Measurements from ENCODE around the gene ZFAND6.
"Not testable (repeated sequence)": the region's sequence is repeated elsewhere in the genome, so short reads cannot be mapped to it uniquely, and the experiment has no call there.

ZFAND6 gene

GRCh38 chr15:80115021-80115420 lies 55.5 kb downstream of the ZFAND6 start:
- H3K9me3 ChIP-seq, result no peaks in the 10 kb centered on the region
- no peak overlapping the region for H3K4me3 ChIP-seq
- in situ Hi-C loops (cut with MboI; ENCODE audit: low sequenced_read_pairs), result no loop called here
- H3K27me3 ChIP-seq (ENCODE audit: low read depth), result no peaks in the 10 kb centered on the region
- peaks cover 23% of the 10 kb centered on the region for H3K4me1 ChIP-seq
- no peaks in the 10 kb centered on the region for H3K36me3 ChIP-seq (replicated peaks)
- peak in 1 of 2 experiments; percentile 57 for DNase-seq (ENCODE audit: low spot score in 2 of 2)

- no peak overlapping the region for H3K4me3 ChIP-seq
- no peak for DNase-seq (ENCODE audit: low spot score in 2 of 2)
- H3K27me3 ChIP-seq (ENCODE audit: low read depth), result no peaks in the 10 kb centered on the region
- peaks cover 18% of the 10 kb centered on the region for H3K4me1 ChIP-seq
- H3K9me3 ChIP-seq, result no peaks in the 10 kb centered on the region
- H3K36me3 ChIP-seq (replicated peaks), result peaks cover 15% of the 10 kb centered on the region
- in situ Hi-C loops (cut with MboI; ENCODE audit: low sequenced_read_pairs), result no loop called here
Observed at GRCh38 chr15:80118956-80119355, 59.5 kb downstream of the ZFAND6 start.

GRCh38 chr15:80120636-80121035 lies 61.2 kb downstream of the ZFAND6 start:
- in situ Hi-C loops (cut with MboI; ENCODE audit: low sequenced_read_pairs), result no loop called here
- Histone ChIP-seq H3K36me3 (replicated peaks) (peaks cover 26% of the 10 kb centered on the region), H3K4me3 (no peak overlapping the region), H3K27me3 (ENCODE audit: low read depth) (no peaks in the 10 kb centered on the region), H3K9me3 (no peaks in the 10 kb centered on the region), H3K4me1 (peaks cover 1% of the 10 kb centered on the region)
- no peak for DNase-seq (ENCODE audit: low spot score in 2 of 2)

GRCh38 chr15:80121546-80121945 lies 62.1 kb downstream of the ZFAND6 start:
- Histone ChIP-seq H3K4me3 (no peak overlapping the region), H3K9me3 (no peaks in the 10 kb centered on the region), H3K36me3 (replicated peaks) (peaks cover 34% of the 10 kb centered on the region), H3K27me3 (ENCODE audit: low read depth) (no peaks in the 10 kb centered on the region), H3K4me1 (no peaks in the 10 kb centered on the region; the same call in 1 of the 2 replicates)
- peak in 1 of 2 experiments; percentile 50 for DNase-seq (ENCODE audit: low spot score in 2 of 2)
- in situ Hi-C loops (cut with MboI; ENCODE audit: low sequenced_read_pairs), result no loop called here

- H3K4me1 ChIP-seq, result no peaks in the 10 kb centered on the region; the same call in 1 of the 2 replicates
- in situ Hi-C loops (cut with MboI; ENCODE audit: low sequenced_read_pairs), result no loop called here
- peaks cover 34% of the 10 kb centered on the region for H3K36me3 ChIP-seq (replicated peaks)
- no peak overlapping the region for H3K4me3 ChIP-seq
- no peaks in the 10 kb centered on the region for H3K27me3 ChIP-seq (ENCODE audit: low read depth)
- DNase-seq (ENCODE audit: low spot score in 2 of 2), result no peak
- H3K9me3 ChIP-seq, result no peaks in the 10 kb centered on the region
Observed at GRCh38 chr15:80123034-80123433, 63.6 kb downstream of the ZFAND6 start.

GRCh38 chr15:80127253-80127652 lies 67.8 kb downstream of the ZFAND6 start:
- H3K4me1 ChIP-seq; H3K9me3 ChIP-seq; H3K4me3 ChIP-seq; DNase-seq (ENCODE audit: low spot score in 2 of 2); H3K27me3 ChIP-seq (ENCODE audit: low read depth); in situ Hi-C loops (cut with MboI; ENCODE audit: low sequenced_read_pairs): not testable (repeated sequence)
- H3K36me3 ChIP-seq (replicated peaks), result peaks cover 32% of the 10 kb centered on the region

GRCh38 chr15:80127911-80128310 lies 68.4 kb downstream of the ZFAND6 start:
- in situ Hi-C loops (cut with MboI; ENCODE audit: low sequenced_read_pairs), result no loop called here
- H3K4me3 ChIP-seq, result no peak overlapping the region
- no peaks in the 10 kb centered on the region for H3K9me3 ChIP-seq

GRCh38 chr15:80132382-80132781 lies 72.9 kb downstream of the ZFAND6 start:
- no peak for DNase-seq (ENCODE audit: low spot score in 2 of 2)
- peaks cover 16% of the 10 kb centered on the region for H3K36me3 ChIP-seq (replicated peaks)
- H3K4me3 ChIP-seq, result no peak overlapping the region
- in situ Hi-C loops (cut with MboI; ENCODE audit: low sequenced_read_pairs), result no loop called here
- no peaks in the 10 kb centered on the region for H3K27me3 ChIP-seq (ENCODE audit: low read depth)
- H3K9me3 ChIP-seq, result no peaks in the 10 kb centered on the region
- H3K4me1 ChIP-seq, result no peaks in the 10 kb centered on the region

More at GRCh38 chr15:80127911-80128310, 68.4 kb downstream of the ZFAND6 start:
- Histone ChIP-seq H3K4me1 (no peaks in the 10 kb centered on the region), H3K27me3 (ENCODE audit: low read depth) (no peaks in the 10 kb centered on the region), H3K36me3 (replicated peaks) (peaks cover 30% of the 10 kb centered on the region)
- DNase-seq (ENCODE audit: low spot score in 2 of 2), result no peak

- Histone ChIP-seq H3K36me3 (replicated peaks) (peaks cover 16% of the 10 kb centered on the region), H3K4me3 (no peak overlapping the region), H3K9me3 (no peaks in the 10 kb centered on the region), H3K4me1 (no peaks in the 10 kb centered on the region), H3K27me3 (ENCODE audit: low read depth) (no peaks in the 10 kb centered on the region)
- DNase-seq (ENCODE audit: low spot score in 2 of 2), result no peak
- in situ Hi-C loops (cut with MboI; ENCODE audit: low sequenced_read_pairs), result no loop called here
Observed at GRCh38 chr15:80136854-80137253, 77.4 kb downstream of the ZFAND6 start.

- H3K36me3 ChIP-seq (replicated peaks), result peaks cover 9% of the 10 kb centered on the region
- H3K4me1 ChIP-seq, result 0 out of 2 replicates have a peak, but pooled peaks cover 2% of the 10 kb centered on the region
- no peak overlapping the region for H3K4me3 ChIP-seq
- in situ Hi-C loops (cut with MboI; ENCODE audit: low sequenced_read_pairs), result no loop called here
- DNase-seq (ENCODE audit: low spot score in 2 of 2), result no peak
- no peaks in the 10 kb centered on the region for H3K27me3 ChIP-seq (ENCODE audit: low read depth)
- no peaks in the 10 kb centered on the region for H3K9me3 ChIP-seq
Observed at GRCh38 chr15:80138961-80139360, 79.5 kb downstream of the ZFAND6 start.

- Histone ChIP-seq H3K27me3 (ENCODE audit: low read depth) (no peaks in the 10 kb centered on the region), H3K9me3 (no peaks in the 10 kb centered on the region), H3K4me3 (no peak overlapping the region), H3K4me1 (0 out of 2 replicates have a peak, but pooled peaks cover 2% of the 10 kb centered on the region), H3K36me3 (replicated peaks) (no peaks in the 10 kb centered on the region; the same call in 1 of the 2 replicates)
- DNase-seq (ENCODE audit: low spot score in 2 of 2), result no peak
- in situ Hi-C loops (cut with MboI; ENCODE audit: low sequenced_read_pairs), result no loop called here
Observed at GRCh38 chr15:80140909-80141308, 81.4 kb downstream of the ZFAND6 start.

GRCh38 chr15:80141916-80142598 lies 82.6 kb downstream of the ZFAND6 start:
- DNase-seq (ENCODE audit: low spot score in 2 of 2), result no peak
- no peaks in the 10 kb centered on the region for H3K27me3 ChIP-seq (ENCODE audit: low read depth)
- no peak overlapping the region for H3K4me3 ChIP-seq
- H3K36me3 ChIP-seq (replicated peaks), result no peaks in the 10 kb centered on the region; the same call in 1 of the 2 replicates
- in situ Hi-C loops (cut with MboI; ENCODE audit: low sequenced_read_pairs), result no loop called here
- H3K4me1 ChIP-seq, result 0 out of 2 replicates have a peak, but pooled peaks cover 2% of the 10 kb centered on the region
- H3K9me3 ChIP-seq, result no peaks in the 10 kb centered on the region

GRCh38 chr15:80142646-80143045 lies 83.2 kb downstream of the ZFAND6 start:
- H3K4me1 ChIP-seq, result 0 out of 2 replicates have a peak, but pooled peaks cover 2% of the 10 kb centered on the region
- H3K9me3 ChIP-seq, result no peaks in the 10 kb centered on the region
- DNase-seq (ENCODE audit: low spot score in 2 of 2), result no peak
- no peaks in the 10 kb centered on the region for H3K27me3 ChIP-seq (ENCODE audit: low read depth)
- H3K36me3 ChIP-seq (replicated peaks), result no peaks in the 10 kb centered on the region; the same call in 1 of the 2 replicates
- no peak overlapping the region for H3K4me3 ChIP-seq
- in situ Hi-C loops (cut with MboI; ENCODE audit: low sequenced_read_pairs), result no loop called here

- Histone ChIP-seq H3K27me3 (ENCODE audit: low read depth) (no peaks in the 10 kb centered on the region), H3K4me3 (no peak overlapping the region), H3K36me3 (replicated peaks) (no peaks in the 10 kb centered on the region), H3K9me3 (no peaks in the 10 kb centered on the region), H3K4me1 (peaks cover 8% of the 10 kb centered on the region)
- in situ Hi-C loops (cut with MboI; ENCODE audit: low sequenced_read_pairs), result loop anchor here (25.0 kb wide), 1 partner anchor 814 kb away; no protein-coding TSS in a partner anchor
- no peak for DNase-seq (ENCODE audit: low spot score in 2 of 2)
Observed at GRCh38 chr15:80151148-80151547, 91.7 kb downstream of the ZFAND6 start.
